HepG2 (cell line): ENCODE measurements around the gene GLB1L. TPM values are rescaled to one million over a fixed set of nuclear protein-coding genes. Genes with fewer than 3 reads are reported as not detected.
A peak's percentile ranks its signal among the peaks of the same experiment; 100 is the strongest.

Source experiments
- CHD2 ChIP-seq: IDR thresholded peaks from 2 replicates; pipeline ENCODE4 v1.6.1; 2011; ENCODE audit warnings: low read depth, low read length, improper control_type of control experiment
- ISX ChIP-seq: sonication (generic); formaldehyde crosslinking; conservative IDR thresholded peaks from 2 replicates; pipeline ENCODE4 v1.5.0; 2020; ENCODE audit warnings: missing genetic modification reagents
- NCOR1 ChIP-seq: fragments of 200-600 bp; sonication (generic); IDR thresholded peaks from 2 replicates; pipeline ENCODE4 v1.7.0; 2017; ENCODE audit warnings: antibody characterized with exemption, low read length, borderline replicate concordance
- NONO ChIP-seq, 2 experiments: fragments of 450-650 bp in 1 of 2; sonication (generic) in 1 of 2; formaldehyde crosslinking in 1 of 2; IDR thresholded peaks in 1 of 2; conservative IDR thresholded peaks in 1 of 2; 2 replicates each; pipeline versions ENCODE4 v1.6.1 to v1.8.0; 2017 to 2022; ENCODE audit warnings: mild to moderate bottlenecking in 1 of 2, missing genetic modification reagents in 1 of 2, moderate library complexity in 1 of 2
- ZBTB20 ChIP-seq: sonication (generic); formaldehyde crosslinking; IDR thresholded peaks from 2 replicates; pipeline ENCODE4 v1.8.1; 2023; ENCODE audit warnings: missing genetic modification reagents, low read depth, mild to moderate bottlenecking, borderline replicate concordance
- polyA plus RNA-seq, 8 experiments: library from polyadenylated mRNA; depleted of rRNA in 3 of 8; stranded (reverse) in 7 of 8; unstranded in 1 of 8; fragments of >200 nt; fragmentation: Illumina TruSeq in 4 of 8; extraction: Trizol in 4 of 8; gene quantifications; 2 replicates each; pipeline versions ENCODE4 v1.2.1 to v1.2.3, GENCODE V29; 2011 to 2016; ENCODE audit warnings: low read depth in 4 of 8, missing spikeins in 1 of 8, mixed read lengths in 1 of 8; ENCODE audit not compliant: insufficient read depth in 1 of 8
- total RNA-seq, 5 experiments: library from RNA; depleted of rRNA; stranded (reverse); fragments of >200 nt; fragmentation: Illumina TruSeq; extraction: Trizol; gene quantifications; 2 replicates each; pipeline ENCODE4 v1.2.3, GENCODE V29; 2016; ENCODE audit warnings: low read depth in 1 of 5
- TF ChIP-seq, protein P1 (sequence below), 2 experiments: sonication (generic) in 1 of 2; formaldehyde crosslinking in 1 of 2; IDR thresholded peaks; 2 replicates each; pipeline versions ENCODE4 v1.6.1 to v1.9.0; 2014 to 2022; ENCODE audit warnings: antibody characterized with exemption in 1 of 2, borderline replicate concordance in 1 of 2, inconsistent platforms in 1 of 2, low read depth in 1 of 2, missing genetic modification reagents in 1 of 2
- TF ChIP-seq, protein P2 (sequence below): sonication (generic); formaldehyde crosslinking; IDR thresholded peaks from 2 replicates; pipeline ENCODE4 v1.5.0; 2020; ENCODE audit warnings: mild to moderate bottlenecking, missing genetic modification reagents
- TF ChIP-seq, protein P3 (sequence below): sonication (generic); formaldehyde crosslinking; IDR thresholded peaks from 2 replicates; pipeline ENCODE4 v1.4.0; 2020; ENCODE audit warnings: missing genetic modification reagents
- TF ChIP-seq, protein P4 (sequence below): sonication (generic); formaldehyde crosslinking; IDR thresholded peaks from 2 replicates; pipeline ENCODE4 v1.5.1; 2020; ENCODE audit warnings: missing genetic modification reagents, mild to moderate bottlenecking, borderline replicate concordance
- TF ChIP-seq, protein P5 (sequence below): sonication (generic); formaldehyde crosslinking; IDR thresholded peaks from 2 replicates; pipeline ENCODE4 v1.4.0; 2020; ENCODE audit warnings: mild to moderate bottlenecking, low read depth, missing genetic modification reagents
- TF ChIP-seq, protein P6 (sequence below): sonication (generic); formaldehyde crosslinking; IDR thresholded peaks from 2 replicates; pipeline ENCODE4 v1.5.0; 2020; ENCODE audit warnings: mild to moderate bottlenecking, missing genetic modification reagents, borderline replicate concordance

The GLB1L gene
- total and polyA plus RNA-seq, 2 of the 13 experiments (the other 11 are each of a cell fraction or from before 2014, with no cell fraction given) = 6.8 to 7.3 TPM

DNA sequence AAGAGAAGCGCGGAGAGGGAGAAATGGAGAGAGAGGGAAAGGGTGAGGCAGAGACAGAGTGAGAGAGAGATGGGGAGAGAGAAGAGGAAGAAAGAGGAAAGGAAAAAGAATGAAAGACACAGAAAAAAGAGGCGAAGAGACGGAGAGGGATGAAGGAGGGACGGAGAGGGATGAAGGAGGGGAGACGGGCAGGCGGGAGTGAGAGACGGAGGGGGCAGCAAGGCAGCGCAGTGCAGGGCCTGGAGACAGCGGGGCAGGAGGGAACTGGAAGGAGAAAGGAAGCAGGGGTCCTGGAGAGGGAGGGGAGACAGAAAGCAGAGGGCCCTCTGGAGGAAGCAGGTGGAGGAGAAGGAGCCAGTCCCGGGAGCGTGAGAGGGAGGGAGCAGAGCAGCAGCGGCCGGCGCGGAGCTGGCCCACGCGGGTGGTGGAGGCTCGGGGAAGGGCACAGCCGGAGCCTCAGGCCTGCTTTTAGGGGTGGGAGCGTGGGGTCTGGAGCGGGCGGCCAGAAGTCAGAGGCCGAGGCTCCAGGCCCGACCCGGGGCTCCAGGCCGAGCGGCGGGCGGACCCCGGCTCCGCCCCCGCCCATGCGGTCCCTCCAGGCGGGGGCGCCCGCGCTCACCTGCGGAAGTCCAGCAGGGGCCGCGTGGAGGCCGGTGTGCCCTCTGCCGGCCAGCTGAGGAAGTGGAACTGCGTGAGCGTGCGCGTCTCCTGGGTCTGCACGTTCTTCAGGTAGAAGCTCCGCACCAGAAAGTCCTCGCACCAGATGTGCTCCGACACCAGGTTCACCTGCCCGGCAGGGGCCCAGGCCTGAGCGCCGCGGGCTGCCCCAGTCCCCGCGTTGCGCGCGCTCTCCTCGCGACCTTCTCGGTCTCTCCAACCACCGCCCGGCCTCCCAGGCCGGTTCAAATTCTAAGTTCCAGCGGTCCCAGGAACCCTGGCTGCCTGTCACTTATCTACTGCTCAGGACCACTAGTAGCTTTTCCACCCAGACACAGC is 49.4 kb upstream of the GLB1L start (continued):
- TF ChIP-seq, protein P1, sequence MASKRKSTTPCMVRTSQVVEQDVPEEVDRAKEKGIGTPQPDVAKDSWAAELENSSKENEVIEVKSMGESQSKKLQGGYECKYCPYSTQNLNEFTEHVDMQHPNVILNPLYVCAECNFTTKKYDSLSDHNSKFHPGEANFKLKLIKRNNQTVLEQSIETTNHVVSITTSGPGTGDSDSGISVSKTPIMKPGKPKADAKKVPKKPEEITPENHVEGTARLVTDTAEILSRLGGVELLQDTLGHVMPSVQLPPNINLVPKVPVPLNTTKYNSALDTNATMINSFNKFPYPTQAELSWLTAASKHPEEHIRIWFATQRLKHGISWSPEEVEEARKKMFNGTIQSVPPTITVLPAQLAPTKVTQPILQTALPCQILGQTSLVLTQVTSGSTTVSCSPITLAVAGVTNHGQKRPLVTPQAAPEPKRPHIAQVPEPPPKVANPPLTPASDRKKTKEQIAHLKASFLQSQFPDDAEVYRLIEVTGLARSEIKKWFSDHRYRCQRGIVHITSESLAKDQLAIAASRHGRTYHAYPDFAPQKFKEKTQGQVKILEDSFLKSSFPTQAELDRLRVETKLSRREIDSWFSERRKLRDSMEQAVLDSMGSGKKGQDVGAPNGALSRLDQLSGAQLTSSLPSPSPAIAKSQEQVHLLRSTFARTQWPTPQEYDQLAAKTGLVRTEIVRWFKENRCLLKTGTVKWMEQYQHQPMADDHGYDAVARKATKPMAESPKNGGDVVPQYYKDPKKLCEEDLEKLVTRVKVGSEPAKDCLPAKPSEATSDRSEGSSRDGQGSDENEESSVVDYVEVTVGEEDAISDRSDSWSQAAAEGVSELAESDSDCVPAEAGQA (IDR thresholded peaks at IDR 0.05; ENCODE audit: low read depth) = no peak
- TF ChIP-seq, protein P1 (CRISPR knock-in tag; IDR thresholded peaks at IDR 0.05; ENCODE audit: borderline replicate concordance) = no peak
- TF ChIP-seq ZBTB20 (CRISPR knock-in tag) (peak; percentile 77; the same call in 1 of the 2 replicates), CHD2 (no peak), ISX (no peak), NONO (IDR thresholded peaks at IDR 0.05) (no peak), NONO (CRISPR knock-in tag; conservative IDR thresholded peaks at IDR 0.05) (peak; percentile 90; the same call in 1 of the 2 replicates), NCOR1 (no peak)
- TF ChIP-seq, protein P2, sequence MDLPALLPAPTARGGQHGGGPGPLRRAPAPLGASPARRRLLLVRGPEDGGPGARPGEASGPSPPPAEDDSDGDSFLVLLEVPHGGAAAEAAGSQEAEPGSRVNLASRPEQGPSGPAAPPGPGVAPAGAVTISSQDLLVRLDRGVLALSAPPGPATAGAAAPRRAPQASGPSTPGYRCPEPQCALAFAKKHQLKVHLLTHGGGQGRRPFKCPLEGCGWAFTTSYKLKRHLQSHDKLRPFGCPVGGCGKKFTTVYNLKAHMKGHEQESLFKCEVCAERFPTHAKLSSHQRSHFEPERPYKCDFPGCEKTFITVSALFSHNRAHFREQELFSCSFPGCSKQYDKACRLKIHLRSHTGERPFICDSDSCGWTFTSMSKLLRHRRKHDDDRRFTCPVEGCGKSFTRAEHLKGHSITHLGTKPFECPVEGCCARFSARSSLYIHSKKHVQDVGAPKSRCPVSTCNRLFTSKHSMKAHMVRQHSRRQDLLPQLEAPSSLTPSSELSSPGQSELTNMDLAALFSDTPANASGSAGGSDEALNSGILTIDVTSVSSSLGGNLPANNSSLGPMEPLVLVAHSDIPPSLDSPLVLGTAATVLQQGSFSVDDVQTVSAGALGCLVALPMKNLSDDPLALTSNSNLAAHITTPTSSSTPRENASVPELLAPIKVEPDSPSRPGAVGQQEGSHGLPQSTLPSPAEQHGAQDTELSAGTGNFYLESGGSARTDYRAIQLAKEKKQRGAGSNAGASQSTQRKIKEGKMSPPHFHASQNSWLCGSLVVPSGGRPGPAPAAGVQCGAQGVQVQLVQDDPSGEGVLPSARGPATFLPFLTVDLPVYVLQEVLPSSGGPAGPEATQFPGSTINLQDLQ (CRISPR knock-in tag) = no peak
- TF ChIP-seq, protein P3, sequence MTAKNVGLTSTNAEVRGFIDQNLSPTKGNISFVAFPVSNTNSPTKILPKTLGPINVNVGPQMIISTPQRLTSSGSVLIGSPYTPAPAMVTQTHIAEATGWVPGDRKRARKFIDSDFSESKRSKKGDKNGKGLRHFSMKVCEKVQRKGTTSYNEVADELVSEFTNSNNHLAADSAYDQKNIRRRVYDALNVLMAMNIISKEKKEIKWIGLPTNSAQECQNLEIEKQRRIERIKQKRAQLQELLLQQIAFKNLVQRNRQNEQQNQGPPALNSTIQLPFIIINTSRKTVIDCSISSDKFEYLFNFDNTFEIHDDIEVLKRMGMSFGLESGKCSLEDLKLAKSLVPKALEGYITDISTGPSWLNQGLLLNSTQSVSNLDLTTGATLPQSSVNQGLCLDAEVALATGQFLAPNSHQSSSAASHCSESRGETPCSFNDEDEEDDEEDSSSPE (CRISPR knock-in tag) = peak; percentile 73
- TF ChIP-seq, protein P4, sequence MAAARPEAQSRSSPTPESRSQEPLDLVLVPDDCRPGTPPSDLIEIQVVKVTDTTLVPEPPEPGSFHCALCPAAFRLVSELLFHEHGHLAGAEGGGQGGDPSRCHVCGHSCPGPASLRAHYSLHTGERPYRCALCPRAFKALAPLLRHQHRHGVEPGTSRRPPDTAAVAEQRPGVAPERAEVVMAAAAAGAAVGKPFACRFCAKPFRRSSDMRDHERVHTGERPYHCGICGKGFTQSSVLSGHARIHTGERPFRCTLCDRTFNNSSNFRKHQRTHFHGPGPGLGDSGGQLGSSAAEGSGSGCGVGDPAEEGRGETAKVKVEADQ (CRISPR knock-in tag) = peak; percentile 93
- TF ChIP-seq, protein P5, sequence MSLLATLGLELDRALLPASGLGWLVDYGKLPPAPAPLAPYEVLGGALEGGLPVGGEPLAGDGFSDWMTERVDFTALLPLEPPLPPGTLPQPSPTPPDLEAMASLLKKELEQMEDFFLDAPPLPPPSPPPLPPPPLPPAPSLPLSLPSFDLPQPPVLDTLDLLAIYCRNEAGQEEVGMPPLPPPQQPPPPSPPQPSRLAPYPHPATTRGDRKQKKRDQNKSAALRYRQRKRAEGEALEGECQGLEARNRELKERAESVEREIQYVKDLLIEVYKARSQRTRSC (CRISPR knock-in tag) = no peak
- TF ChIP-seq, protein P6, sequence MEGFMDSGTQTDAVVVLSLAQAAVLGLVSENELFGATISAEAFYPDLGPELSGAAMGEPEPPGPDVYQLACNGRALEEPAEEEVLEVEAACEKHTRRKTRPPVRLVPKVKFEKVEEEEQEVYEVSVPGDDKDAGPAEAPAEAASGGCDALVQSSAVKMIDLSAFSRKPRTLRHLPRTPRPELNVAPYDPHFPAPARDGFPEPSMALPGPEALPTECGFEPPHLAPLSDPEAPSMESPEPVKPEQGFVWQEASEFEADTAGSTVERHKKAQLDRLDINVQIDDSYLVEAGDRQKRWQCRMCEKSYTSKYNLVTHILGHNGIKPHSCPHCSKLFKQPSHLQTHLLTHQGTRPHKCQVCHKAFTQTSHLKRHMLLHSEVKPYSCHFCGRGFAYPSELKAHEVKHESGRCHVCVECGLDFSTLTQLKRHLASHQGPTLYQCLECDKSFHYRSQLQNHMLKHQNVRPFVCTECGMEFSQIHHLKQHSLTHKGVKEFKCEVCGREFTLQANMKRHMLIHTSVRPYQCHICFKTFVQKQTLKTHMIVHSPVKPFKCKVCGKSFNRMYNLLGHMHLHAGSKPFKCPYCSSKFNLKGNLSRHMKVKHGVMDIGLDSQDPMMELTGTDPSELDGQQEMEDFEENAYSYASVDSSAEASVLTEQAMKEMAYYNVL = peak; percentile 73; the same call in 1 of the 2 replicates
